Measurements from ENCODE around the gene CGREF1. TPM values are rescaled to one million over a fixed set of nuclear protein-coding genes. Genes with fewer than 3 reads are reported as not detected.

The CGREF1 gene
- total RNA-seq = 1.1 and 2.7 TPM in 2 replicates

GRCh38 chr2:27118525-27119329, at the start of gene CGREF1:
Gene CGREF1 (minus strand): TSS chr2:27119128. CDS start chr2:27104366, 14,762 bp downstream.

GRCh38 chr2:27148801-27149439, 30.0 kb upstream of the CGREF1 start, which contains the start of gene TCF23:
Gene TCF23 (plus strand): TSS chr2:27149004. CDS start chr2:27149134, 130 bp downstream.

GRCh38 chr2:27139310-27139709, 20.4 kb upstream of the CGREF1 start, which contains the start of gene PRR30:
Gene PRR30 (minus strand): TSS chr2:27139410. CDS start chr2:27138329, 1,081 bp downstream.

GRCh38 chr2:27133905-27134780, 15.2 kb upstream of the CGREF1 start, which contains the start of gene PREB:
Gene PREB (minus strand): TSS chr2:27134636. CDS start chr2:27134421, 215 bp downstream.

GRCh38 chr2:27123302-27124150, 4.6 kb upstream of the CGREF1 start, which contains the start of gene ABHD1:
Gene ABHD1 (plus strand): TSS chr2:27123815. CDS start chr2:27123949, 134 bp downstream.

GRCh38 chr2:27086724-27087593, 32.0 kb downstream of the CGREF1 start, which contains the start of gene KHK:
Gene KHK (plus strand): TSS chr2:27086772. CDS start chr2:27087260, 488 bp downstream.

GRCh38 chr2:27078267-27079194, 40.4 kb downstream of the CGREF1 start, which contains the start of gene EMILIN1:
Gene EMILIN1 (plus strand): TSS chr2:27078615. CDS start chr2:27079066, 451 bp downstream.

GRCh38 chr2:27071277-27071989, 47.5 kb downstream of the CGREF1 start, which contains the start of gene OST4:
Gene OST4 (minus strand): TSS chr2:27071654.

GRCh38 chr2:27050996-27051901, 67.7 kb downstream of the CGREF1 start, which contains the start of gene AGBL5:
Gene AGBL5 (plus strand): TSS chr2:27051668. CDS start chr2:27052959, 1,291 bp downstream.

Other genes with a start within 250 kb of the CGREF1 start
- 2.6 and 6.9 TPM in 2 replicates for gene MAPRE3, start 148.5 kb downstream of the CGREF1 start, total RNA-seq
- 24.7 and 27.8 TPM in 2 replicates for gene TMEM214, start 86.2 kb downstream of the CGREF1 start, total RNA-seq
- 21.5 and 27.2 TPM in 2 replicates for gene AGBL5, start 67.5 kb downstream of the CGREF1 start, total RNA-seq
- gene OST4, start 47.5 kb downstream of the CGREF1 start, total RNA-seq = 323 and 466 TPM in 2 replicates
- gene EMILIN1, start 40.5 kb downstream of the CGREF1 start, total RNA-seq = 4.0 and 4.5 TPM in 2 replicates
- gene KHK, start 32.4 kb downstream of the CGREF1 start, total RNA-seq = 0.47 and 1.7 TPM in 2 replicates
- gene ABHD1, start 4.7 kb upstream of the CGREF1 start, total RNA-seq = not detected in 2 replicates
- gene PREB, start 15.5 kb upstream of the CGREF1 start, total RNA-seq = 69.1 and 81.2 TPM in 2 replicates
- not detected in 2 replicates for gene PRR30, start 20.3 kb upstream of the CGREF1 start, total RNA-seq
- 0.04 TPM in 1 of 2 replicates, not detected in the other for gene TCF23, start 29.9 kb upstream of the CGREF1 start, total RNA-seq
- 159 and 171 TPM in 2 replicates for gene ATRAID, start 92.9 kb upstream of the CGREF1 start, total RNA-seq
- gene SLC5A6, start 93.1 kb upstream of the CGREF1 start, total RNA-seq = 21.2 and 49.7 TPM in 2 replicates
- 33.9 and 59.3 TPM in 2 replicates for gene CAD, start 98.2 kb upstream of the CGREF1 start, total RNA-seq
- not detected in 2 replicates for gene SLC30A3, start 143.9 kb upstream of the CGREF1 start, total RNA-seq
- gene DNAJC5G, start 156.3 kb upstream of the CGREF1 start, total RNA-seq = not detected in 2 replicates
- not detected in 2 replicates for gene TRIM54, start 163.3 kb upstream of the CGREF1 start, total RNA-seq
- 0.23 and 2.1 TPM in 2 replicates for gene UCN, start 189.3 kb upstream of the CGREF1 start, total RNA-seq
- gene MPV17, start 204.0 kb upstream of the CGREF1 start, total RNA-seq = 96.3 and 110 TPM in 2 replicates
- gene GTF3C2, start 237.6 kb upstream of the CGREF1 start, total RNA-seq = 34.4 and 42.2 TPM in 2 replicates